ENCODE data around the gene ZP2. TPM values are rescaled to one million over a fixed set of nuclear protein-coding genes. Genes with fewer than 3 reads are reported as not detected.
A peak's percentile ranks its signal among the peaks of the same experiment; 100 is the strongest.
"Not testable (repeated sequence)": the region's sequence is repeated elsewhere in the genome, so short reads cannot be mapped to it uniquely, and the experiment has no call there.

The ZP2 gene
- total RNA-seq, 1 donor from 2014 or later: not detected

DNA sequence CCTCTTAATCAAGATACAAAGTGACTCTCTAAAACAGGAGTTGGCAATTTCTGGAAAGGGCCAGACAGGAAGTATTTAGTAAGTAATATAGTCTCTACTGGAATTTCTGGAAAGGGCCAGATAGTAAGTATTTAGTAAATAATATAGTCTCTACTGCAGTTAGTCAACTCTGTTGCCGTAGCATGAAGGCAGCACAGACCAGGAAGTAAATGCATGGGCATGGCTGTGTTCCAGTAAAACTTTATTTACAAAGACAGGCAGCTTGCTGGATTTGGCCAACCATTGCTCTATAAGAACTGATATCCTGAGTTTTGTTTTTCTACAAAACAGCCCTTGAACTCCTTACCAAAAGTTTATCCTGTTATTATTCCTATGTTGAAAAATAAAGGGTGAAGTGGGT lies 36.0 kb downstream of the ZP2 start:
- DNase-seq (ENCODE audit: low read depth): no peak

- no peak for DNase-seq (ENCODE audit: low read depth)
These were observed 38.7 kb downstream of the ZP2 start for GRCh38 chr16:21172650-21173049.

GRCh38 chr16:21170116-21170515 lies 41.3 kb downstream of the ZP2 start:
- DNase-seq (ENCODE audit: low read depth): not testable (repeated sequence)

- peak; percentile 22 for DNase-seq (ENCODE audit: low read depth)
These were observed 42.0 kb downstream of the ZP2 start for GRCh38 chr16:21169249-21169981.

GRCh38 chr16:21167929-21168602 lies 43.3 kb downstream of the ZP2 start:
- no peak for DNase-seq (ENCODE audit: low read depth)

GRCh38 chr16:21167360-21167759 lies 44.0 kb downstream of the ZP2 start:
- DNase-seq (ENCODE audit: low read depth): peak; percentile 52

DNA sequence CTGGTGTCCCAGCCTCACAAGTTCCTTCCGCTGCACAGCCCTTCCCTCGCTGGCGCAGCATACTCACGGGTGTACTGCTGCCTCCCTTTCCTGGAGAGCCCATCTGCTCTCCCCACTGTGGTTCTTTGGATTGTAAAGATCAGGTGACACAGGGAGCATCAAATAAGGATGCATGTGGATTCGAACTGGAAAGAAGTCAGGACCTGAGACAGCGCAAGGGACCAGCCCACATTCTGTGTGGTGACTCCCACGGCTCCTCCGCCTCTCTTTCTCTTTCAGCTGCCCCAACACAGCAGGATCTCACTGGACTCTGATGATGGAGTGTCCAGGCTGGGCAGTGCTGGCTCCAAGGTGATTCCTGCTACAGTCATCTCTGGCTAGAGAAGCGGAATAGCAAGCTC lies 44.8 kb downstream of the ZP2 start:
- DNase-seq (ENCODE audit: low read depth): peak; percentile 62

DNA sequence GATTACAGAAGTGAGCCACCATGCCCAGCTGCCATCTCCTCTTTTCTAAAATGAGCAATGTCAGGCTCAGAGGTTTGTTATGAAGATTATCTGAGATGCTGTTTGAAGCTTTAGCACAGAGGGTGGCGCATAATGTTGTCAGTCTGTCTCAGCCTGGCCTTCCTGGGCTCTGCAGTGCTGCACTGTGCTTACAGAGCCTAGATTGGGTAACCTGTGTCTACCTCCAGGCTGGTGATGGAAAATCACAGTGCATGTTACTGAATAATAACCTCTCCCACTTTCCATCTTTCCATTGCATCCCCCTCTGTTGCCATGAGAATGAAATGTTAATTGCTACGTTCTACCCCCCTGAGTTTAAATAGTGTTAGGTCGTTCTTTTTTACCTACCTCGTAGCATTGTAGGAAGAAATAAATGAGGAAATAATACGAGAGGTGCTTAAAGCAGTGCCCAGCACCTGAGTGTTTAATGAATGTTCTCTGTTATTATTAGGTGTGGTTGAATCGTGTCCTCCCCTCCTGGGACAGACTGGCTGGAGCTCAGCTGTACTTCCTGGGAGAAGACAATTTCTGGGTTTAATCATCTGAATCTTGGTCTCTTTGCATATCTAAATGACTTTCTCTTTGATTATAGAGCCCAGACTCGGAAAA lies 46.7 kb downstream of the ZP2 start:
- no peak for DNase-seq (ENCODE audit: low read depth)

- no peak for DNase-seq (ENCODE audit: low read depth)
These were observed 47.8 kb downstream of the ZP2 start for GRCh38 chr16:21163576-21163975.

DNA sequence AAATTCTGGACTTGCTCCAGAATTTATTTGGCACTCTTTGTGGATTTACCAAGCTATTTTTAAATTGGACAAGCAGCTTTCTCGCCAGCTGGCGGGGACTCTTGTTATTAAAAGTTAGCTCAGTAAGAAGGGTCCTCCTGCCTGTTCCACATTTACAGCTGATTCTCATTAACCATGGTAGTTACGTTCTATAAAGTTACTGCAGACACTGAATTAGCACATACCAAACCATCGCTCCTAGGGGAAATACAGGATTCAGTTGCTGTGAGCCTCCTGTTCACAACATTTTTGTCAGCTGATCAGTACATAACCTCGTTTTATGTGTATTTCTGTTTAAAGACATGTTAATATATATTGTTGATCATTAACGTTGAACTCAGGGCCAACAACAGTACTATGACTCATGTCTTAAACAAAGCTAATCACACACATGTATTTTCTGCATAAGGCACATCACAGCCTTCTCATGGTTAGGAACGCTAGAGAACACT lies 48.7 kb downstream of the ZP2 start:
- peak; percentile 61 for DNase-seq (ENCODE audit: low read depth)

GRCh38 chr16:21161211-21161610 lies 50.2 kb downstream of the ZP2 start:
- no peak for DNase-seq (ENCODE audit: low read depth)

GRCh38 chr16:21160276-21160675 lies 51.1 kb downstream of the ZP2 start:
- DNase-seq (ENCODE audit: low read depth): no peak

GRCh38 chr16:21159281-21159951 lies 52.0 kb downstream of the ZP2 start:
- DNase-seq (ENCODE audit: low read depth): no peak

DNA sequence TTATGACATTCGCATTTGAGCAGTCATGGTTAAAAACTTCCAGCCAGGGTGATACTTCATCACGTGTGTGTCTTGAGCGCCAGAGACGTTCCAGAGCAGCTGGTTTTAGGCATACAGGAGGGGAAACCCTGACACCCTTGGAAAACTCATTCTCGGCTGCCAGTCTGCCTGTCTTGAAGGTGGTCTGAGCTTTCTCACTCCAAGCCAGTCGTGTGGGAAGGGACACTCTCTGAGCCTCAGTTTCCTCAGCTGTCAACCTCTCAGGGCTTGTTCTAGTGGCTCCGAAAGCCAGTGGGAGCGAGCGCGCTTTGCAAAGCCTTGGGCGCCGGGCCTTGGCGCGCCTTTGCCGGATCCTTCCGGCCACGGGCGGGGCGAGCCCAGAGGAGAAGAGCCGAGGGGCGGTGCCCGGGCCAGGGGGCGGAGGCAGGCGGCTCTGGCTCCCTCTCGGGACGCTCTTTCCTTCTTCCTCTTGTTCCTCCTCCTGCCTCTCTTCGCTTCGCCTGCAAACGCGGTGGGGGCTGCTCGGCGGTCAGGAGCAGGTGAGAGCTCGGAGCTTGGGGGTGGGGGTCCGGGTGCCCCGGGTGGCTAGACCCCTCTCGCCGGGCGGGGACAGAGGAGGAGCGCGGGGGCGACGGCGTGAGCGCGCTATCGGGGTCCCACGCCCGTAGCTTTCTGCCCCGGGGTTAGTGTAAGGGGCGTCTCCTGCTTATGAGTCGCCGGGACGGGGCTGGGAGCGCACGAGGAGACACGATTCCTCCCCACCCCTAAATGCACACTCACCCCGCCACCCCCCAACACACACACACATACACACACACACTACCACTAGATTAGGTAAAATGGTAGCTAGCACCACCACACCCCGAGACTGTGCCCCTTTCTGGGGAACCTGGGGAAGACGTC lies 52.9 kb downstream of the ZP2 start, which contains the start of gene LDAF1:
Gene LDAF1 (plus strand): TSS at position 467 of the 903 bp plus-strand sequence. CDS start 2,509 bp downstream, outside the sequence.
- DNase-seq (ENCODE audit: low read depth): peak; percentile 82

DNA sequence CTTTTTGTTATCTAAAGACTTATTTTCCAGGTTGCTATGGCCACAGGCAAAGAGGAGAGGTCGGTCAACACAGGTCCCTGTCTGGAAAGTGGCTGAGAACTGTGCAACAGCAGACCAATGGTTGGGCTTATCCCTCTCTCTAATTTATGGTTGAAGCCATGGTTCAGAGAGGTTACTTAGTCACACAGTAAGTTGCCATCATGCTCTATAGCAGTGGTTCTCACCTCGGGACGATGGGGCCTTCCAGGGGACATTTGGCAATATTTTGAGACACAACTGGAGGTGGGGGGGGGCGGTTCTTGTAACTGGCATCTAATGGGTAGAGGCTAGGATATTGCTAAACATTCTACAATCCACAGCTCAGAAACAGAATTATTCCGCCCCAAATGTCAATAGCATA lies 53.7 kb downstream of the ZP2 start:
- no peak for DNase-seq (ENCODE audit: low read depth)

DNA sequence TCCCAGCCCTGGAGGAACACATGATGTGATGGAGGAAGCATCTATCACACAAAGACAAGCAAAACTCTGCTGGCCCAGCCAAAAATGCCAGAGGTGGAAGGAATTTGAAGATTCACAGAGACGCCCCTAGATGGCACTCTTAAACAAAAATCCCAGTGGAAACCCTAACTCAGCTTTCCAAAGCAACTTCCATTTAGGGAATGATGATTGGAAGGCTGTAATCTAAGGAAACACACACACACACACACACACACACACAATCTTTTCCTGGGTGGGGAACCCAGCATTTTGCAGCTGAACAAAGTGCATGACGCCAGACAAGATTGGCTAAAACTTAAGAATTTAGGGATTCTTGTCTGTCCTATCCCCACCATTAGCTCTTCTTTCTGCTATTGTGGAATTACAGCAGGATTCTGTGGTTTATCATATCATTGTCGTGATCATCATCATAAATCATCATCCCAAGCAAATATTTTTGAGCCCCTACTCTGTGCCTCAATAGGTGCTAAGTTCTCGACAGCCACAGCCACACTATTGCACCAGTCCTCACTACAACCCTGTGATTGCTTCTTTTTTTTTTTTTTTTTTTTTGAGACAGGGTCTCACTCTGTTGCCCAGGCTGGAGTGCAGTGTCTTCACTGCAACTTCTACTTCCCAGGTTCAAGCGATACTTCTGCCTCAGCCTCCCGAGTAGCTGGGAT lies 54.5 kb downstream of the ZP2 start:
- DNase-seq (ENCODE audit: low read depth): peak; percentile 78

GRCh38 chr16:21156011-21156410 lies 55.4 kb downstream of the ZP2 start:
- not testable (repeated sequence) for DNase-seq (ENCODE audit: low read depth)

GRCh38 chr16:21153124-21153729 lies 58.1 kb downstream of the ZP2 start:
- not testable (repeated sequence) for DNase-seq (ENCODE audit: low read depth)

All from myocyte (in vitro differentiated cells).